MM.1S (cell line): ENCODE data around the gene ACKR1.

ENCODE experiments used
- DNase-seq: peaks from one replicate; pipeline ENCODE4 v3.0.0-alpha.2; 2015
- H2AFZ ChIP-seq: fragments of 300-600 bp; sonication (generic); 2 replicates; pipeline ENCODE4 v1.6.0; 2016; ENCODE audit warnings: antibody characterized with exemption, low read length
- H3F3A ChIP-seq: fragments of 300-600 bp; sonication (generic); 2 replicates; pipeline ENCODE4 v1.6.1; 2016; ENCODE audit warnings: mild to moderate bottlenecking, antibody characterized with exemption, low read length, moderate library complexity, mixed read lengths; ENCODE audit not compliant: insufficient read depth
- H3K27ac ChIP-seq: fragments of 300-600 bp; sonication (generic); 2 replicates; pipeline ENCODE4 v1.5.1; 2016; ENCODE audit warnings: mild to moderate bottlenecking, low read length
- H3K27me3 ChIP-seq: fragments of 300-600 bp; sonication (generic); replicated peaks from 2 replicates; pipeline ENCODE4 v1.6.0; 2016; ENCODE audit warnings: low read length; ENCODE audit not compliant: insufficient read depth
- H3K36me3 ChIP-seq: fragments of 300-600 bp; sonication (generic); replicated peaks from 2 replicates; pipeline ENCODE4 v1.6.1; 2016; ENCODE audit warnings: mild to moderate bottlenecking, low read length, mixed read lengths; ENCODE audit not compliant: insufficient read depth
- H3K4me1 ChIP-seq: fragments of 300-600 bp; sonication (generic); 2 replicates; pipeline ENCODE4 v1.6.1; 2016; ENCODE audit warnings: low read length, mixed read lengths
- H3K4me2 ChIP-seq: fragments of 300-600 bp; sonication (generic); 2 replicates; pipeline ENCODE4 v1.6.0; 2016; ENCODE audit warnings: low read depth, low read length
- H3K4me3 ChIP-seq: fragments of 300-600 bp; sonication (generic); 2 replicates; pipeline ENCODE4 v1.5.1; 2016; ENCODE audit warnings: low read length, mixed read lengths
- H3K79me2 ChIP-seq: fragments of 300-600 bp; sonication (generic); 2 replicates; pipeline ENCODE4 v1.6.1; 2016; ENCODE audit warnings: mixed run types, low read length, mixed read lengths
- H3K9ac ChIP-seq: fragments of 300-600 bp; sonication (generic); 2 replicates; pipeline ENCODE4 v1.6.1; 2016; ENCODE audit warnings: low read length, mixed read lengths
- H3K9me2 ChIP-seq: fragments of 300-600 bp; sonication (generic); replicated peaks from 2 replicates; pipeline ENCODE4 v1.6.1; 2016; ENCODE audit warnings: mild to moderate bottlenecking, low read length, mixed read lengths; ENCODE audit not compliant: insufficient read depth
- H3K9me3 ChIP-seq: fragments of 300-600 bp; sonication (generic); replicated peaks from 2 replicates; pipeline ENCODE4 v1.6.1; 2016; ENCODE audit warnings: mild to moderate bottlenecking, low read length, mixed read lengths; ENCODE audit not compliant: insufficient read depth
- H4K20me1 ChIP-seq: fragments of 300-600 bp; sonication (generic); 2 replicates; pipeline ENCODE4 v1.6.1; 2016; ENCODE audit warnings: mild to moderate bottlenecking, low read length, moderate library complexity, mixed read lengths; ENCODE audit not compliant: insufficient read depth
- CTCF ChIP-seq: fragments of 300-600 bp; sonication (generic); IDR thresholded peaks from 2 replicates; pipeline ENCODE4 v1.5.1; 2016; ENCODE audit warnings: antibody characterized with exemption, low read length, mixed read lengths
- EZH2 ChIP-seq: fragments of 300-600 bp; sonication (generic); optimal IDR thresholded peaks from 2 replicates; pipeline ENCODE3; 2017; ENCODE audit warnings: low read depth, mild to moderate bottlenecking, antibody characterized with exemption, low read length, mixed read lengths
- EZH2phosphoT487 ChIP-seq: fragments of 300-600 bp; sonication (generic); IDR thresholded peaks from 2 replicates; pipeline ENCODE4 v1.6.1; 2018; ENCODE audit warnings: antibody characterized with exemption, low read length

Gene ACKR1

GRCh38 chr1:159196543-159196942, 8.1 kb upstream of the ACKR1 start:
- TF ChIP-seq EZH2 (no peak), CTCF (peak; percentile 41), EZH2phosphoT487 (no peak)
- H3K4me3 ChIP-seq: no peak overlapping the region
- H2AFZ ChIP-seq: no peak overlapping the region
- no peaks in the 10 kb centered on the region for H3K36me3 ChIP-seq
- H3K4me1 ChIP-seq: no peaks in the 10 kb centered on the region
- no peaks in the 10 kb centered on the region for H3K79me2 ChIP-seq
- no peak for DNase-seq
- H3K27me3 ChIP-seq: peaks cover 20% of the 10 kb centered on the region
- H3K27ac ChIP-seq: no peak overlapping the region
- H3K4me2 ChIP-seq: no peak overlapping the region
- no peaks in the 10 kb centered on the region for H4K20me1 ChIP-seq
- H3F3A ChIP-seq: no peaks in the 10 kb centered on the region
- H3K9ac ChIP-seq: no peak overlapping the region
- H3K9me2 ChIP-seq: no peaks in the 10 kb centered on the region
- H3K9me3 ChIP-seq: no peaks in the 10 kb centered on the region

GRCh38 chr1:159197561-159198557, 6.8 kb upstream of the ACKR1 start:
- H2AFZ ChIP-seq: no peak overlapping the region
- H3K9me2 ChIP-seq: no peaks in the 10 kb centered on the region
- no peak overlapping the region for H3K4me2 ChIP-seq
- H3K4me1 ChIP-seq: no peaks in the 10 kb centered on the region
- no peak overlapping the region for H3K9ac ChIP-seq
- peaks cover 24% of the 10 kb centered on the region for H3K27me3 ChIP-seq
- H3K27ac ChIP-seq: no peak overlapping the region
- TF ChIP-seq CTCF: peak; percentile 98
- TF ChIP-seq EZH2: no peak
- H3K9me3 ChIP-seq: no peaks in the 10 kb centered on the region
- no peaks in the 10 kb centered on the region for H3K79me2 ChIP-seq
- no peaks in the 10 kb centered on the region for H4K20me1 ChIP-seq
- DNase-seq: peak; percentile 81
- H3F3A ChIP-seq: no peaks in the 10 kb centered on the region
- no peaks in the 10 kb centered on the region for H3K36me3 ChIP-seq
- no peak overlapping the region for H3K4me3 ChIP-seq

GRCh38 chr1:159199901-159200300, 4.8 kb upstream of the ACKR1 start:
- H4K20me1 ChIP-seq: no peaks in the 10 kb centered on the region
- no peaks in the 10 kb centered on the region for H3K4me1 ChIP-seq
- H3K36me3 ChIP-seq: no peaks in the 10 kb centered on the region
- no peak overlapping the region for H3K9ac ChIP-seq
- no peaks in the 10 kb centered on the region for H3K79me2 ChIP-seq
- peaks cover 27% of the 10 kb centered on the region for H3K27me3 ChIP-seq
- no peak overlapping the region for H3K4me2 ChIP-seq
- no peaks in the 10 kb centered on the region for H3K9me3 ChIP-seq
- H3K27ac ChIP-seq: no peak overlapping the region
- H3F3A ChIP-seq: no peaks in the 10 kb centered on the region
- no peaks in the 10 kb centered on the region for H3K9me2 ChIP-seq
- H2AFZ ChIP-seq: no peak overlapping the region
- no peak overlapping the region for H3K4me3 ChIP-seq
- TF ChIP-seq EZH2 (no peak), CTCF (no peak), EZH2phosphoT487 (no peak)
- DNase-seq: no peak
